Measurements from ENCODE around the gene FNBP1. TPM values are rescaled to one million over a fixed set of nuclear protein-coding genes. Genes with fewer than 3 reads are reported as not detected.
A peak's percentile ranks its signal among the peaks of the same experiment; 100 is the strongest.

Gene FNBP1
- total RNA-seq, 1 experiment from 2014 or later: 36.5 TPM

DNA sequence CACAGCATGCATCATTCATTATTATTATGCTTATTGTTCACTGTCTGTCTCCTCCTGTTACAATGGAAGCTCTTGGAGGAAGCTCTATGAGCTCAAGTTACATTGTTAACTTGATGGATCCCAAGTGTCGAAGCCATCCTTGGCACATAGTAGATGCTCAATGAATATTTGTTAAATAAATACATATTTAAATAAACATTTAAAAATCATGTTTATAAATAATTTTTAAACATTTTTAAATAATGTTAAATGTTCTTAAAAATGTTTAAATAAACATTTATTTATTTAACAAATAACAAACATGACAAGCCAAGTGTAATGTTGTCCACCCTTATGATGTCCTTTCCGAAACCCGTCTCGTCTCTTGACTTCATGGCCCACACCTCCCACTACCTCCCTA lies 138.3 kb downstream of the FNBP1 start:
- H3K18ac ChIP-seq (ENCODE audit: insufficient read length, low read depth, low read length): no peak overlapping the region
- no peaks in the 10 kb centered on the region for H3K9me3 ChIP-seq (ENCODE audit: control insufficient read depth, low read depth, low read length)

More for the DNA sequence above, 138.3 kb downstream of the FNBP1 start:
- H3K36me3 Mint-ChIP-seq (ENCODE audit: insufficient read depth in 1 of 3, low read depth in 3 of 3): peaks cover 16 to 40% (median 34%) of the 10 kb centered on the region in 3 experiments
- no peaks in the 10 kb centered on the region for H4K20me1 ChIP-seq (ENCODE audit: control insufficient read depth, insufficient read depth, insufficient read length)
- H3K27me3 Mint-ChIP-seq (ENCODE audit: low read depth): no peaks in the 10 kb centered on the region
- peak overlapping the region in 2 of 3 experiments; percentile 36 to 45; a peak in 2 of 7 replicates for H3K27ac Mint-ChIP-seq
- no peak overlapping the region for H2BK12ac ChIP-seq (ENCODE audit: insufficient read length, low read depth, low read length)
- H3K4ac ChIP-seq (ENCODE audit: low read depth, low read length): no peak overlapping the region
- WGBS (ENCODE audit: extremely low coverage, insufficient read length, low lambda C conversion rate): no CpG with 5 or more reads among the region's 4 CpGs
- H2BK120ac ChIP-seq (ENCODE audit: low read depth, low read length, poor library complexity, severe bottlenecking): no peak overlapping the region
- TF ChIP-seq, protein P1, sequence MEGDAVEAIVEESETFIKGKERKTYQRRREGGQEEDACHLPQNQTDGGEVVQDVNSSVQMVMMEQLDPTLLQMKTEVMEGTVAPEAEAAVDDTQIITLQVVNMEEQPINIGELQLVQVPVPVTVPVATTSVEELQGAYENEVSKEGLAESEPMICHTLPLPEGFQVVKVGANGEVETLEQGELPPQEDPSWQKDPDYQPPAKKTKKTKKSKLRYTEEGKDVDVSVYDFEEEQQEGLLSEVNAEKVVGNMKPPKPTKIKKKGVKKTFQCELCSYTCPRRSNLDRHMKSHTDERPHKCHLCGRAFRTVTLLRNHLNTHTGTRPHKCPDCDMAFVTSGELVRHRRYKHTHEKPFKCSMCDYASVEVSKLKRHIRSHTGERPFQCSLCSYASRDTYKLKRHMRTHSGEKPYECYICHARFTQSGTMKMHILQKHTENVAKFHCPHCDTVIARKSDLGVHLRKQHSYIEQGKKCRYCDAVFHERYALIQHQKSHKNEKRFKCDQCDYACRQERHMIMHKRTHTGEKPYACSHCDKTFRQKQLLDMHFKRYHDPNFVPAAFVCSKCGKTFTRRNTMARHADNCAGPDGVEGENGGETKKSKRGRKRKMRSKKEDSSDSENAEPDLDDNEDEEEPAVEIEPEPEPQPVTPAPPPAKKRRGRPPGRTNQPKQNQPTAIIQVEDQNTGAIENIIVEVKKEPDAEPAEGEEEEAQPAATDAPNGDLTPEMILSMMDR (conservative IDR thresholded peaks at IDR 0.05): no peak
- H3K27ac ChIP-seq (ENCODE audit: insufficient read length, low read depth, low read length): no peak overlapping the region
- no peak overlapping the region for H3T11ph ChIP-seq (ENCODE audit: low read length)
- H2BK20ac ChIP-seq (ENCODE audit: low read depth, low read length, poor library complexity, severe bottlenecking): no peak overlapping the region
- no peak overlapping the region for H3K14ac ChIP-seq (ENCODE audit: insufficient read depth, low read length)
- no peak overlapping the region for H4K5ac ChIP-seq (ENCODE audit: insufficient read length, low read depth, low read length)
- no peak overlapping the region for H3K4me2 ChIP-seq (ENCODE audit: insufficient read depth, insufficient read length, low read length)
- no peak for DNase-seq
- H3K27me3 ChIP-seq (ENCODE audit: insufficient read depth, low read length): no peaks in the 10 kb centered on the region
- H2BK5ac ChIP-seq (ENCODE audit: insufficient read length, low read length): no peak overlapping the region
- peaks cover 20% of the 10 kb centered on the region in 2 experiments for H3K4me1 Mint-ChIP-seq
- H2AFZ ChIP-seq (ENCODE audit: low read length): no peak overlapping the region
- H3K4me3 Mint-ChIP-seq: no peak overlapping the region
- no peak overlapping the region for H4K8ac ChIP-seq (replicated peaks; ENCODE audit: insufficient read length, low read depth, low read length)
- no peaks in the 10 kb centered on the region for H3K79me2 ChIP-seq (ENCODE audit: insufficient read depth, low read length)
- H4K91ac ChIP-seq (ENCODE audit: insufficient read length, low read depth, low read length): no peak overlapping the region
- no peak overlapping the region for H3K56ac ChIP-seq (ENCODE audit: insufficient read length, low read depth, low read length)
- H3K9ac ChIP-seq (ENCODE audit: extremely low read depth, insufficient read length, low read length): no peak overlapping the region
- H2AK5ac ChIP-seq (ENCODE audit: insufficient read length, low read length): no peak overlapping the region
- H3K4me1 ChIP-seq (ENCODE audit: insufficient read depth, low read length): peaks cover 3% of the 10 kb centered on the region; the same call in 1 of the 2 replicates
- H3K23ac ChIP-seq (ENCODE audit: insufficient read length, low read depth, low read length): no peak overlapping the region
- H3K23me2 ChIP-seq (ENCODE audit: insufficient read length, low read depth, low read length, poor library complexity, severe bottlenecking): no peaks in the 10 kb centered on the region
- no peaks in the 10 kb centered on the region for H3K79me1 ChIP-seq (ENCODE audit: insufficient read depth, low read depth, low read length, poor library complexity, severe bottlenecking)
- peaks cover 3 to 5% of the 10 kb centered on the region in 2 experiments; a peak in 3 of 5 replicates for H3K9me3 Mint-ChIP-seq
- H2BK15ac ChIP-seq (ENCODE audit: low read depth, low read length): no peak overlapping the region
